Sigmoid colon (tissue), 4 donors: ENCODE data around the gene GGTLC2.

Experiments
- CTCF ChIP-seq, 4 experiments: fragments of 450-650 bp in 3 of 4; fragments of 200-600 bp in 1 of 4; IDR thresholded peaks; one replicate each; pipeline ENCODE4 v1.5.1; 2016 to 2019; ENCODE audit warnings: antibody characterized with exemption in 4 of 4, mild to moderate bottlenecking in 3 of 4, moderate library complexity in 2 of 4
- EP300 ChIP-seq, 4 donors: sonication (generic); formaldehyde crosslinking; IDR thresholded peaks; one replicate each; pipeline ENCODE4 v1.6.1; 2017; ENCODE audit warnings: antibody characterized with exemption in 4 of 4
- POLR2A ChIP-seq, 2 donors: fragments of 450-650 bp; IDR thresholded peaks; one replicate each; pipeline ENCODE4 v1.6.1; 2016; ENCODE audit warnings: antibody characterized with exemption in 2 of 2, mild to moderate bottlenecking in 2 of 2, moderate library complexity in 2 of 2
- POLR2AphosphoS5 ChIP-seq, 4 donors: sonication (generic); formaldehyde crosslinking; IDR thresholded peaks; one replicate each; pipeline ENCODE4 v1.6.1; 2017; ENCODE audit warnings: antibody characterized with exemption in 4 of 4

GRCh38 chr22:22680396-22680795 lies 36.0 kb downstream of the GGTLC2 start:
- TF ChIP-seq CTCF (IDR thresholded peaks at IDR 0.05) (no peak), POLR2A (IDR thresholded peaks at IDR 0.05) (no peak), POLR2AphosphoS5 (IDR thresholded peaks at IDR 0.05) (no peak), EP300 (IDR thresholded peaks at IDR 0.05) (no peak)
